Sigmoid colon (tissue), 3 donors: ENCODE results near the gene KREMEN1.

Source experiments
- POLR2A ChIP-seq, 2 donors: fragments of 450-650 bp; IDR thresholded peaks; one replicate each; pipeline ENCODE4 v1.6.1; 2016; ENCODE audit warnings: antibody characterized with exemption in 2 of 2, mild to moderate bottlenecking in 2 of 2, moderate library complexity in 2 of 2
- TF ChIP-seq, protein P1 (sequence below), 4 experiments: fragments of 450-650 bp in 3 of 4; fragments of 200-600 bp in 1 of 4; IDR thresholded peaks; one replicate each; pipeline ENCODE4 v1.5.1; 2016 to 2019; ENCODE audit warnings: antibody characterized with exemption in 4 of 4, mild to moderate bottlenecking in 3 of 4, moderate library complexity in 2 of 4

DNA sequence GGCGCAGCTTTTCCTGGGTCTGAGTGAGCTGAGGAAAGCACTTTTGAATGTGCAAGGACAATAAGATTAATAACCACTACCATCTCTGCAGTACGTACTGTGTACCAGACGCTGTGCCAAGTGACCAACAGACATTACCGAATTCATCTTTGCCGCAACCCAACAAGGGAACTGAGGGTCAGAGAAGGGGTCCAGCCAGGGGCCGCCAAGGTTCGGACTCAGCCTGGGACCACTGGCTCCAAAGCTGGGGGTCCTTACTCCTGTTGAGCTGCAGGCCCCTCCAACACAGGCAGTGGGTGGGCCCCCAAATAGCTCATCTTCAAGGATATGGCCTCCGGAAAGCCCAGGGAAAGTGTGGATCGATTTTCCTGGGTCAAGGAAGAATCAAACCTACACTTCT lies 77.9 kb downstream of the KREMEN1 start:
- TF ChIP-seq, protein P1, sequence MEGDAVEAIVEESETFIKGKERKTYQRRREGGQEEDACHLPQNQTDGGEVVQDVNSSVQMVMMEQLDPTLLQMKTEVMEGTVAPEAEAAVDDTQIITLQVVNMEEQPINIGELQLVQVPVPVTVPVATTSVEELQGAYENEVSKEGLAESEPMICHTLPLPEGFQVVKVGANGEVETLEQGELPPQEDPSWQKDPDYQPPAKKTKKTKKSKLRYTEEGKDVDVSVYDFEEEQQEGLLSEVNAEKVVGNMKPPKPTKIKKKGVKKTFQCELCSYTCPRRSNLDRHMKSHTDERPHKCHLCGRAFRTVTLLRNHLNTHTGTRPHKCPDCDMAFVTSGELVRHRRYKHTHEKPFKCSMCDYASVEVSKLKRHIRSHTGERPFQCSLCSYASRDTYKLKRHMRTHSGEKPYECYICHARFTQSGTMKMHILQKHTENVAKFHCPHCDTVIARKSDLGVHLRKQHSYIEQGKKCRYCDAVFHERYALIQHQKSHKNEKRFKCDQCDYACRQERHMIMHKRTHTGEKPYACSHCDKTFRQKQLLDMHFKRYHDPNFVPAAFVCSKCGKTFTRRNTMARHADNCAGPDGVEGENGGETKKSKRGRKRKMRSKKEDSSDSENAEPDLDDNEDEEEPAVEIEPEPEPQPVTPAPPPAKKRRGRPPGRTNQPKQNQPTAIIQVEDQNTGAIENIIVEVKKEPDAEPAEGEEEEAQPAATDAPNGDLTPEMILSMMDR (IDR thresholded peaks at IDR 0.05), result no peak
- TF ChIP-seq POLR2A (IDR thresholded peaks at IDR 0.05), result no peak
